ENCODE measurements around the gene MACC1. TPM values are rescaled to one million over a fixed set of nuclear protein-coding genes. Genes with fewer than 3 reads are reported as not detected.
"Not testable (repeated sequence)": the region's sequence is repeated elsewhere in the genome, so short reads cannot be mapped to it uniquely, and the experiment has no call there.

The MACC1 gene
- total RNA-seq, 2 donors from 2014 or later: 1.5 to 2.5 TPM

DNA sequence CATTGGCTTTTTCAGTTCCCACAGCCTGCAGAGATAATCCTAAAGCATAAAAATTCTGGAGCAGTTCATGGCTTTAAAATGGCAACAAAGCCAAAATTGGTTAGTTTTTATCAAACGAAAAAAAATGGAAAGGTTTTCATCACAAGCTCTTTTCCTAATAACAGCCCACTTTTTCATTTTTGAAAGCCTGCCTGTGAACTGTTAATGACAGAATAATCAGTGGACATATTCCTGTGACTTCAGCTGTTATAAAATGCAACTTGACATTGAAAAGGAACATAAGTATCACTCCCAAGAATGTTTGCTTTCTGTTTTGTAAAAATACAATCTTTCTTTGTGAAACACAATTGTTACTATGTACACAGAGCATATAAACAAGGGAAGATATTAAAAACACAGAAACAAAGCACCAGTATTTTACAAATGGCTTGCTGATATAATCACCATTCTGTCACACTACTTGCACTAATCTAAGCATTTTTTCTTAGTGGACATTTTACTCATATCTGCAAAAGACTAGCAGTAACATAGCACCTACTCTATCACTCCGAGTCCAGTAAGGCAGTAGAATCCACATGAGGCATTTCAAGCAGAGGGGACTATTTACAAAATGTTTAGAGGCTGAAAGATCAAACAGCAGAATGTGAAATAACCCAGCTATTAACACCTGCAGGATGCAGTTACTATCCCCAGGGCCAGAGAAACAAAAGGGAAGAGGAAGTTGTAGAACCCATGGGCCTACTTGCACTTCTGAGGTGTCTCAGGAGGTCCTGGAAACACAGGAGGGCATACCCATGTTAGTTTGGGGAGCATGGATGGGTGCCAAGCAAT, 26.4 kb downstream of the MACC1 start:
- no peaks in the 10 kb centered on the region for H3K4me1 Mint-ChIP-seq
- ATAC-seq (replicated peaks): no peak
- H3K27ac Mint-ChIP-seq: no peak overlapping the region
- no peaks in the 10 kb centered on the region for H3K27me3 Mint-ChIP-seq
- H3K36me3 Mint-ChIP-seq (ENCODE audit: low read depth): no peaks in the 10 kb centered on the region
- peaks cover 14% of the 10 kb centered on the region for H3K9me3 Mint-ChIP-seq
- H3K4me3 Mint-ChIP-seq: no peak overlapping the region

DNA sequence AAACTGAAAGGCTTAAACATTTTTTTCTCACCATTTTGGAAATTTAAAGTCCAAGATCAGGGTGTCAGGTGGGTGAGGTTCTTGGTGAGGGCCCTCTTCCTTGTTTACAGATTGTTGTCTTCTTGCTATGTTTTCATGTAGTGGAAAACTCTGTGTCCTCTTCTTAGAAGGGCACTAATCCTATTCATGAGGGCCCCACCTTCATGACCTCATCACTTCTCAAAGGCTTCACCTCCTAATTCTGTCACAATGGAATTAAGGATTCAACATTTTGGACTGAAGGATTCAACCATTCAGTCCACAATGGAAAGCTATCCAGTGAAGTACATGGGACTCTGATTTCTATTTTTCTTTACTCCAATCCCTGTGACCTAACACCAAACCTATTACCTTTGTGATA, 27.3 kb downstream of the MACC1 start:
- Mint-ChIP-seq H3K27me3 (no peaks in the 10 kb centered on the region), H3K4me1 (no peaks in the 10 kb centered on the region), H3K27ac (no peak overlapping the region), H3K9me3 (peaks cover 14% of the 10 kb centered on the region), H3K36me3 (ENCODE audit: low read depth) (no peaks in the 10 kb centered on the region), H3K4me3 (no peak overlapping the region)
- no peak for ATAC-seq (replicated peaks)

DNA sequence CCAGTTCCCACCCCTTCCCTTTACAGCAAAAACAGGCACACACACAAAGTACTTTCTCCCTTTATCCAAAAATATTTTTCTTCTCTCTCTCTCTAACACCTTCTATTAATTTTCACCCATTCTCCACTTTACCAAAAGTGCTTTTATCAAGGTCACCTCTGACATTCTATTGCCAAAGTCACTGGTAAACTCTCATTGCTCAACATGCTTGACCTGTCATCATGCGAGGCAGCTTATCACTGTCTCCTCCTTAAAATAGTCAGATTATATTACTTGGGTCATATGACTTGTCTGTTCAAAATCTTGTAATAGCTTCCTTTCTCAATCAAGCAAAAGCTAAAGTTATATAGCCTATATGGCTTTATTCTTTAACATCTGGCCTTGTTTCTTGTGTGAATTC, 28.6 kb downstream of the MACC1 start:
- peaks cover 14% of the 10 kb centered on the region for H3K9me3 Mint-ChIP-seq
- no peak overlapping the region for H3K27ac Mint-ChIP-seq
- no peak overlapping the region for H3K4me3 Mint-ChIP-seq
- H3K4me1 Mint-ChIP-seq: no peaks in the 10 kb centered on the region
- H3K36me3 Mint-ChIP-seq (ENCODE audit: low read depth): no peaks in the 10 kb centered on the region
- no peaks in the 10 kb centered on the region for H3K27me3 Mint-ChIP-seq
- ATAC-seq (replicated peaks): no peak

DNA sequence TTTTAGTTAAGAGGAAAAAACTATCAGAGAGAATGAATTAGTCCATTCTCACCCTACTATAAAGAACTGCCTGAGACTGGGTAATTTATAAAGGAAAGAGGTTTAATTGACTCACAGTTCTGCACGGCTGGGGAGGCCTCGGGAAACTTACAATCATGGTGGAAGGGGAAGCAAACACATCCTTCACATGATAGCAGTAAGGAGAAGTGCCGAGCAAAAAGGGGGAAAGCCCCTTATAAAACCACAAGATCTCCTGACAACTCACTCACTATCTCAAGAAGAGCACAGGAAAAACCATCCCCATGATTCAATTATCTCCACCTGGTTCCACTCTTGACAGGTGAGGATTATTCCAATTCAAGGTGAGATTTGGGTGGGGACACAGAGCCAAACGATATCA, 29.3 kb downstream of the MACC1 start:
- H3K9me3 Mint-ChIP-seq: peaks cover 14% of the 10 kb centered on the region
- H3K36me3 Mint-ChIP-seq (ENCODE audit: low read depth); H3K4me1 Mint-ChIP-seq: not testable (repeated sequence)

DNA sequence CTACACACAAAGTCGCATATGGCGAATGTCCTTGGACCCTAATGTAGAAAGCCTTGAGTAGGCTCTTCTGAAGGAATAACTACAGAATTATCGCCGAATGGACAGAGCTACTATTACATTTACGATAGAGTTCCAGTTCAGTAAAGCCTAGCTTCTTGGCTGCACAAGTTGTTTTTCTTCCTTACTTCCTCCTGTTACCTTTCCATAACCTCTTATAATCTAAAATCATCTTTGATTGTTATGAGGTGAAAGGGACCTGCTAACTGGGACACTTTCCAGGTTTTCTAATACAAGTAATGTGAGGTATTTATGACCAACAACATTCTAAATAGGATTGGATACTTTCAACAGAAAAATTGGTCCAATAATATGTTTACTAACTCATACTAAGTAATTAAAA, 31.2 kb downstream of the MACC1 start:
- Mint-ChIP-seq H3K9me3 (peaks cover 14% of the 10 kb centered on the region), H3K4me1 (no peaks in the 10 kb centered on the region), H3K27ac (no peak overlapping the region), H3K27me3 (no peaks in the 10 kb centered on the region), H3K36me3 (ENCODE audit: low read depth) (no peaks in the 10 kb centered on the region), H3K4me3 (no peak overlapping the region)
- ATAC-seq (replicated peaks): no peak

More for the DNA sequence above, 29.3 kb downstream of the MACC1 start:
- not testable (repeated sequence) for ATAC-seq (replicated peaks); H3K4me3 Mint-ChIP-seq; H3K27me3 Mint-ChIP-seq; H3K27ac Mint-ChIP-seq

DNA sequence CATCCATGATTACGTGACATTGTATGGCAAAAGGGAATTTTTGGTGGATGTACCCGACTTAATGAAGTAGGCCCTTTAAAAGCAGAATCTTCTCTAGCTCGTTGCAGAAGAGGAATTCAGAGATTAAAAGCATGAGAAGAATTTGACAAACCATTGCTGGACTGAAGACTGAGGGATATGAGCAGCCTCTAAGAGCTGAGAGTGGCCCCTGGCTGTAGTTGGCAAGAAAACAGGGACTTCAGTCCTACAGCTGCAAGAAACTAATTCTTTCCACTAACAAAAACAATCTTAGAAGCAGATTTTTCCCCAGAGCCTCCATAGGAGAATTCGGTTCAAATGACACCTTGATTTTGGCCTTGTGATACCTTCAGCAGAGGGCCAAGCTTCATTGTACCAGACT, 34.1 kb downstream of the MACC1 start:
- Mint-ChIP-seq H3K27me3 (no peaks in the 10 kb centered on the region), H3K36me3 (ENCODE audit: low read depth) (no peaks in the 10 kb centered on the region), H3K4me3 (no peak overlapping the region), H3K27ac (no peak overlapping the region), H3K4me1 (no peaks in the 10 kb centered on the region), H3K9me3 (peaks cover 4% of the 10 kb centered on the region)
- ATAC-seq (replicated peaks): no peak

DNA sequence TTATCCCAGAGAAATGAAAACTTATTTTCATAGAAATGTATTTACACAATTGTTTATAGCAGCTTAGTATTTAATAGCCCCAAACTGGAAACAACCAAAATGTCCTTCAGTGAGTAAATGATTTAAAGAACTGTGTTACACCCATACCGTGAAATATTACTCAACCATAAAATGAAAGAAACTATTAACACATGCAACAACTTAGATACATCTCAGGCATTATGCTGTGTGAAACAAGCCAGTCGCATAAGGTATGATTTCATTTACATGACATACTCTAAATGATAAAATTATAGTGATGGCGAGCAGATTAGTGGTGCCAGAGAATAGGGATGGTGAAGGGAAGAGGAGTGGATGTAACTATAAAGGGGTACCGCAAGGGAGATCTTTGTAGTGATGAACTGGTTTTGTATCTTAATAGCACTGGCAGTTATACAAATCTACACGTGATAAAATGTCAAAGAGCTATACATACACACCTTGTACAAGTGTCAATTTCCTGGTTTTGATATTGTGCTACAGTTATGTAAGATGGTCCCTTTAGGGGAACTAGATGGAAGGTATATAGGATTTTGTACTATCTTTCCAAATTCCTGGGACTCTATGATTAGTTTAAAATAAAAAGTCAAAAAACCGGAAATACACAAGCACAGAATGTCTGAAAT, 40.5 kb downstream of the MACC1 start:
- H3K4me1 Mint-ChIP-seq: no peaks in the 10 kb centered on the region
- no peaks in the 10 kb centered on the region for H3K27me3 Mint-ChIP-seq
- no peak for ATAC-seq (replicated peaks)
- H3K9me3 Mint-ChIP-seq: no peaks in the 10 kb centered on the region
- no peak overlapping the region for H3K27ac Mint-ChIP-seq
- no peaks in the 10 kb centered on the region for H3K36me3 Mint-ChIP-seq (ENCODE audit: low read depth)
- no peak overlapping the region for H3K4me3 Mint-ChIP-seq

DNA sequence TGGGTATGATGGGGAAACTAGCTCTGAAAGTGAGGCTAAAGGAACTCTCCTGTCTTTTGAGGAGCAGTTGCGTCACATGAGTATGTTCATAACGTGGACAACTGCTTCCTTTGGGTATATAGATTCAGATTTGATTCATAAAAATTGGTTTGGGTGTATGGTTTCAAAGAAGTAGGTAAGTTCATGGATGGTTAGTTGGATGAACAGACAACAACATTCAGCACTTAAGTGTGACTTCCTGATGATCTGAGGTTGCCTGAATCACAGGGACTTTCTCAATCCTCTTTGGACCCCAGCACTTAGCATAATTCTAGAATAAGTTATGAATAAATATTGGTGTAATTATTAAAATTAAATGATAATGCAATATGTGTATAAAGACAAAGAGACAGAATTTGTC, 43.4 kb downstream of the MACC1 start:
- H3K9me3 Mint-ChIP-seq: no peaks in the 10 kb centered on the region
- no peaks in the 10 kb centered on the region for H3K27me3 Mint-ChIP-seq
- no peak overlapping the region for H3K4me3 Mint-ChIP-seq
- no peaks in the 10 kb centered on the region for H3K36me3 Mint-ChIP-seq (ENCODE audit: low read depth)
- H3K4me1 Mint-ChIP-seq: no peaks in the 10 kb centered on the region
- ATAC-seq (replicated peaks): no peak
- no peak overlapping the region for H3K27ac Mint-ChIP-seq

DNA sequence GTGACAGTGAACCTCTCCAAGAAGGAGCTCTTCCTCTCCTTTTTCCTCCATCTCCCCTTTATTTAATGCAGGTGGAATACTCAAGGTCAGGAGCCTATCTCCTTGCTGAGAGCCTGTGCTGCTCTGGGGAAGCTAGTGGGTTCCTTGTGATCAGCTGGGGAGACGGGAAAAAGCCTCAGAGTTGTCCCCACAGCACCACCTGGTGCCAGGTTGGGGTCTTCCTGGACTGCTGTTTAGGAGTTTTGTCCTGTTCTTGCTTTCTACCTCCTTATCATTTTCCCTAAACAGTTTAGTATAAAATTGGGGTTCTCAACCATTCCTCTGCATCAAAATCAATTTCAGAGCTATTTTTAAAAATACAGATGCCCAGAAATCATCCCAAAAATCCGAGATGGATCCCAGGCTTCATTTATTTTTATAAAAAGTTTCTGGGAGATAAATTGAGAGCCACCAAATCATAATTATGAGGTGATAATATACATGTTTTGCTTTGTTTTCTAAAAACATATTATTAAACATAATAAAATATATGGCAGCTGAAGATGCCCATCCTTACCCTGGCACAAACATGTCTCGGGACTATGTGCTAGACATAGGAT, 44.3 kb downstream of the MACC1 start:
- Mint-ChIP-seq H3K27ac (no peak overlapping the region), H3K36me3 (ENCODE audit: low read depth) (no peaks in the 10 kb centered on the region), H3K4me1 (no peaks in the 10 kb centered on the region), H3K9me3 (no peaks in the 10 kb centered on the region), H3K27me3 (no peaks in the 10 kb centered on the region), H3K4me3 (no peak overlapping the region)
- no peak for ATAC-seq (replicated peaks)

DNA sequence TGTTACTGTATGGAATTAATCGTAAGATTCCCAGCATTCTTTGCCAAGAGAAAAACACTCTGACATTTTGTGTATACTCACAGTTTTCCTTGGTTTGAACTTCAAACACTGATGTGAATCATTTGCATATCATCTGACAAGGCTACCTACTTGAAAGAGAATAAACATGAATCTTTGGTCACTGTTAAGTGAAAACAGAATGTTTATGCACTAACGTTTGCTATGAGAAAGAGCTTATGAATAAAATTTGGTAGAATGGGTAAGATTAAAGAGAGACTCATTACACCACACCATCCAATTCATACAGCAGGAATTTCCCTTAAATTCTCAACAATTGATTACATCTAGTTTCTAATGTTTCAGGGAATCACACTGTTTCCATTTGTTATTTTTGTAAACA, 46.6 kb downstream of the MACC1 start:
- Mint-ChIP-seq H3K27me3 (no peaks in the 10 kb centered on the region), H3K36me3 (ENCODE audit: low read depth) (no peaks in the 10 kb centered on the region), H3K27ac (no peak overlapping the region), H3K9me3 (no peaks in the 10 kb centered on the region), H3K4me1 (no peaks in the 10 kb centered on the region), H3K4me3 (no peak overlapping the region)
- ATAC-seq (replicated peaks): no peak

DNA sequence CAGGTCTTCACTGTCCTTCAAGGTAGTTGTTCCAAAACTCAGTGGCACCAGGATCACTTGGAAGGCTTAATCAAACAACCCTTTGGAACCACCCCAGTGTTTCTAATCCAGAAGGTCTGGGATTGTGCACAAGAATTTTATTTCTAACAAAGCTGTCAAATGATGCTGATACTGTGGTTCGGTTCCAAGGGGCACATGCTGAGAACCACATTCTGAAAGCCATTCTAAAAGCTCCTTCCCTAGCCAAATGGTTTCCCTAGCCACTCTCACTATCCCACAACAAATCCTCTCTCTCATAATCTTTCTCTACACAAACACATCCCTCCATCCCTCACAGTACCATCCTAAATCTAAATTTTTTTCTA, 52.1 kb downstream of the MACC1 start:
- Mint-ChIP-seq H3K9me3 (no peaks in the 10 kb centered on the region), H3K4me1 (no peaks in the 10 kb centered on the region), H3K36me3 (ENCODE audit: low read depth) (no peaks in the 10 kb centered on the region), H3K27ac (no peak overlapping the region), H3K27me3 (no peaks in the 10 kb centered on the region), H3K4me3 (no peak overlapping the region)
- no peak for ATAC-seq (replicated peaks)

DNA sequence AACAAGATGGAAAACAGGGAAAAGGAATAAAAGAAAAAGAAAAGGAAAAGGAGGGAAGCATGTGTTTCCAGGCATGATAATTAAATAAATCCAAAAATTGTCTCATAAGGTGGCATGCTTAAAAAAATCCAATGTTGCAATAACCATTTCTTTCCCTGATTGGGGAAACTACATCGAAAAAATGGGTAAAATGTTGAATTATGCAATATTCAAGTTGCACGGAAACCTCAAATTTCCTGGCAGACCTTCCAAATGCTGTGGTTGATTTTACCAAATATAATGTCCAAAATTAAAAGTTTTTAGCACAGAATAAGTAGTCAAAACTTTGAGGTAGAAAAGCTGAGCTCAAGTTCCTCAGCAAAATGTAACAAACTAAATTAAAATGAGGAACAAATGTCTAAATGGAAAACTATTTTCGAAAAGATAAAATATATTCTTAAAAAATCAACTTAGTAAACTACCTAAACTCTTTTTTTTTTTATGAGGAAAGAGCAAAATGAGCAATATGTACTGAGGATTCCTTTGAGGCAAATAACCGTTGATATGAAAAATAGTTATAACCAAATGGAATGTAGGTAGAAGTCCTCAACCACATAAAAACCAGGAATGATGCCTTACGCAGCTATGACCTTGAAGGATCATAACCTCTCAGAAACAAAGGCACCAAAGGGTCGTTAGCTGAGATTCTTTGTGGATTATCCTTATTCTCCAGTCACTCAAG, 52.6 kb downstream of the MACC1 start:
- Mint-ChIP-seq H3K27me3 (no peaks in the 10 kb centered on the region), H3K4me1 (no peaks in the 10 kb centered on the region), H3K4me3 (no peak overlapping the region), H3K36me3 (ENCODE audit: low read depth) (no peaks in the 10 kb centered on the region), H3K27ac (no peak overlapping the region), H3K9me3 (no peaks in the 10 kb centered on the region)
- no peak for ATAC-seq (replicated peaks)

DNA sequence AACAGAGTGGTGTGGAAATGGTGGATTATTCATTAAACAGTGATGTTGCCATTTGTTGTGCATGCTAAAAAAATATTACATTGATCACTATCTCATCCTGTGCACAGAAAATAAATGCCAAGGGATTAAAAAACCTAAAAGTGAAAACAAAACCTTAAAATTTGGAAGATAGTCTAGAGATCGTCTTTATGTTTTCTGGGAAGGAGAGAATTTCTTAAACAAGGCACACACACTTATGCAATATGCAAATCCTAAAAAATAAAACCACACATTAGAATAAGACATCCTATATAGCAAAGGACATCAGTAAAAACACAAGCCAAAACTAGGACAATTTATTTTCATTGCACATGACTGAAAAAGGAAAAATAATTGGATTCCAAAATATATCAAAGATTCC, 54.5 kb downstream of the MACC1 start:
- no peak for ATAC-seq (replicated peaks)
- H3K27ac Mint-ChIP-seq: no peak overlapping the region
- no peaks in the 10 kb centered on the region for H3K27me3 Mint-ChIP-seq
- H3K4me1 Mint-ChIP-seq: no peaks in the 10 kb centered on the region
- H3K4me3 Mint-ChIP-seq: no peak overlapping the region
- no peaks in the 10 kb centered on the region for H3K9me3 Mint-ChIP-seq
- H3K36me3 Mint-ChIP-seq (ENCODE audit: low read depth): no peaks in the 10 kb centered on the region

DNA sequence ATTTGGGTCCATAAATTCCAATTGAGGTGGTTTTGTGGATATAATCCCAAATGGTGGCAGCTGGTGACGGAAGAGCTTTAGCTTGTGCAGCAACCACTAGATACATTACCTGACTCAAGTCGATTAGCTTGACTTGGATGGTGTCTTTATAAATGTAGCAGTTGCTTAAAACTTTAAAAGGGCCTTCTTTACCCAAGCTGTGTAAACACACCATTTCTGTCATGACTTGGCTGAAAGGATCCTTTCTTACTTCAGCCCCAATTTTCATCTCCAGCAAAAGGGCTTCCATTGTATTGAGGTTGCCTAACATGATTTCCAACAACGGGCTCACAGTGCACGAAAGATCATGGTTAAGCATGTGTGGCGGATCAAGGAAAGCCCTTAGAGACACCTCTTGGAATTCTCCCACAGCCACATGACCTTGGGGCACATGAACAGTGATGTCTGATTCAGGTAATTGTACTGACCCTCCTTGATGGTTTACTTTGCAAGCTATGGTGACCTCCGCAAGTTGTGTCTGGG, 57.9 kb downstream of the MACC1 start:
- no peak overlapping the region for H3K4me3 Mint-ChIP-seq
- H3K9me3 Mint-ChIP-seq: no peaks in the 10 kb centered on the region
- no peak for ATAC-seq (replicated peaks)
- no peak overlapping the region for H3K27ac Mint-ChIP-seq
- H3K4me1 Mint-ChIP-seq: no peaks in the 10 kb centered on the region
- no peaks in the 10 kb centered on the region for H3K36me3 Mint-ChIP-seq (ENCODE audit: low read depth)
- H3K27me3 Mint-ChIP-seq: no peaks in the 10 kb centered on the region

Data from activated T-helper 17 cell treated with anti-CD3 and anti-CD28 coated beads, Interleukin-2, amount 50 U/mL, for 72 hours (primary cell).